ENCODE results near the gene DRC7.
"Not testable (repeated sequence)": the region's sequence is repeated elsewhere in the genome, so short reads cannot be mapped to it uniquely, and the experiment has no call there.

The DRC7 gene

GRCh38 chr16:57711346-57711745 lies 16.7 kb downstream of the DRC7 start:
- DNase-seq (ENCODE audit: low read depth in 2 of 2, low spot score in 1 of 2), result no peak

- DNase-seq (ENCODE audit: low read depth in 2 of 2, low spot score in 1 of 2), result no peak
Observed at GRCh38 chr16:57711993-57712392, 17.4 kb downstream of the DRC7 start.

- DNase-seq (ENCODE audit: low read depth in 2 of 2, low spot score in 1 of 2), result not testable (repeated sequence)
Observed at GRCh38 chr16:57712569-57712968, 18.0 kb downstream of the DRC7 start.

GRCh38 chr16:57713596-57713995 lies 19.0 kb downstream of the DRC7 start:
- DNase-seq (ENCODE audit: low read depth in 2 of 2, low spot score in 1 of 2), result no peak

GRCh38 chr16:57714047-57714446 lies 19.4 kb downstream of the DRC7 start:
- no peak for DNase-seq (ENCODE audit: low read depth in 2 of 2, low spot score in 1 of 2)

- peak in 1 of 2 donors; percentile 17 for DNase-seq (ENCODE audit: low read depth in 2 of 2, low spot score in 1 of 2)
Observed at GRCh38 chr16:57720142-57720575, 25.6 kb downstream of the DRC7 start.

- DNase-seq (ENCODE audit: low read depth in 2 of 2, low spot score in 1 of 2), result no peak
Observed at GRCh38 chr16:57721356-57722209, 27.0 kb downstream of the DRC7 start.

GRCh38 chr16:57722210-57722499 lies 27.5 kb downstream of the DRC7 start:
- DNase-seq (ENCODE audit: low read depth in 2 of 2, low spot score in 1 of 2), result no peak

- DNase-seq (ENCODE audit: low read depth in 2 of 2, low spot score in 1 of 2), result no peak
Observed at GRCh38 chr16:57722651-57723050, 28.0 kb downstream of the DRC7 start.

- no peak for DNase-seq (ENCODE audit: low read depth in 2 of 2, low spot score in 1 of 2)
Observed at GRCh38 chr16:57723170-57723569, 28.6 kb downstream of the DRC7 start.

GRCh38 chr16:57724531-57724930 lies 29.9 kb downstream of the DRC7 start:
- no peak for DNase-seq (ENCODE audit: low read depth in 2 of 2, low spot score in 1 of 2)

GRCh38 chr16:57725151-57725550 lies 30.5 kb downstream of the DRC7 start:
- DNase-seq (ENCODE audit: low read depth in 2 of 2, low spot score in 1 of 2), result no peak

- DNase-seq (ENCODE audit: low read depth in 2 of 2, low spot score in 1 of 2), result no peak
Observed at GRCh38 chr16:57725554-57725953, 30.9 kb downstream of the DRC7 start.

- DNase-seq (ENCODE audit: low read depth in 2 of 2, low spot score in 1 of 2), result no peak
Observed at GRCh38 chr16:57725976-57726375, 31.4 kb downstream of the DRC7 start.

- DNase-seq (ENCODE audit: low read depth in 2 of 2, low spot score in 1 of 2), result no peak
Observed at GRCh38 chr16:57726433-57726947, 31.9 kb downstream of the DRC7 start.

- DNase-seq (ENCODE audit: low read depth in 2 of 2, low spot score in 1 of 2), result no peak
Observed at GRCh38 chr16:57727610-57728009, 33.0 kb downstream of the DRC7 start.

GRCh38 chr16:57728336-57729181 lies 34.0 kb downstream of the DRC7 start:
- no peak for DNase-seq (ENCODE audit: low read depth in 2 of 2, low spot score in 1 of 2)

GRCh38 chr16:57729182-57729484 lies 34.5 kb downstream of the DRC7 start:
- no peak for DNase-seq (ENCODE audit: low read depth in 2 of 2, low spot score in 1 of 2)

- DNase-seq (ENCODE audit: low read depth in 2 of 2, low spot score in 1 of 2), result not testable (repeated sequence)
Observed at GRCh38 chr16:57729852-57730251, 35.2 kb downstream of the DRC7 start.

- no peak for DNase-seq (ENCODE audit: low read depth in 2 of 2, low spot score in 1 of 2)
Observed at GRCh38 chr16:57730771-57731730, 36.4 kb downstream of the DRC7 start.

- DNase-seq (ENCODE audit: low read depth in 2 of 2, low spot score in 1 of 2), result no peak
Observed at GRCh38 chr16:57732037-57732436, 37.4 kb downstream of the DRC7 start.

Measured in stimulated activated CD8-positive, alpha-beta memory T cell treated with anti-CD3 and anti-CD28 coated beads, Interleukin-4, amount 100 ng/mL, for 1 hour (primary cell).